Measurements from ENCODE around the gene ZRANB2.

The ZRANB2 gene

DNA sequence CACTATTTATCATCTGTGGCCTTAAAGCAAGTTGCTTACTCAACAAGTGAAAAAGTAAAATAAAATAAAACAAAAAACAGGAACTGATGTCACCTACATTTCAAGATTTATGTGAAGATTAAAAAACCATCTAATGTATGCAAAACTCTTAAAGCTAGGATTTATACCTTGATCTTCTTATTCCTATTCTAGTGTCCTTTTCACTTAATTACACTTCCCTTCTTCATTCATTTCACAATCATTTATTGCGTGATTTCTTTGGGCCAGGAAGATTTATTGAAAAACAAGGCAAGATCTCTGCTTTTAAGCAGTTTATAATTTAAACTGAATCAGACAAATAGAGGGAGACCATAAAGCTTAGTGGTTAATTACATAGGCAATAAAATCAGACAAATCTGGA is 51.9 kb downstream of the ZRANB2 start:
- DNase-seq (ENCODE audit: low read depth, low spot score), result no peak

DNA sequence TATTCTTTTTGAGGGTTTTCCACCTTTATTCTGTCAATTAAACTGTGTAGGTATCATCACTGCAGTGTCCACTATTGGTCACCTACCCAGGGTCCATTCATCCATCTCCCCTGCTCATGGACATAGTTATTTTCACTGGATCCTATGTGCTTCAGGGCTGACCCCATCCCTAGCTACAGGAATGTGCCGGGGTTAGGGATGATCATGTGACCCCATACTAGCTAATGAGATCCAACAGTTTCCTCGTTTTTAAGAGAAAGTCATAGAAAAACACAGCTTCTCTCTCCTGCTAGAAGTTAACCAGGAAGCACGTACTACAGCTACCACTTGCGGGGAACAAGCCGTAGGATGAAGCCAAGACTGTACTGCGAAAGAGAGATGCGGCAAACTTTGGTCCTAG is 52.8 kb downstream of the ZRANB2 start:
- no peak for DNase-seq (ENCODE audit: low read depth, low spot score)

DNA sequence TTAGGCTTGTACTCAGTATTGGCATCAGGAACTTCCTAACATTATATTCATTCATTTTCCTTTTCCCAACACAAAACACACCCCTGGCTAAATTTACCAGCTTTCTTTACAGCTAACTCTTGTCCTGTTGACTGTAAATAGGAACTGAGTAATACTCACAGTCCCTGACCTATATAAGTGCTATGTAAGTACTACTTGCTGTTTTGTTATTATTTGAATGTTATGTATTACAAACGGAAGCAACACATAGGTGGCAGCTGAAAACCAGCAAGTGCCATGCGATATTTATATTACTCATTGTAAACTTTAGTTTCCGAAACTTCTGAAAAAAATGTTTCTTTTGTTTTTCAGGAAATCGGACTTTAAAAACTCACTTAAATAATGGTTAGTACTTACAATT is 54.7 kb downstream of the ZRANB2 start:
- DNase-seq (ENCODE audit: low read depth, low spot score), result no peak

DNA sequence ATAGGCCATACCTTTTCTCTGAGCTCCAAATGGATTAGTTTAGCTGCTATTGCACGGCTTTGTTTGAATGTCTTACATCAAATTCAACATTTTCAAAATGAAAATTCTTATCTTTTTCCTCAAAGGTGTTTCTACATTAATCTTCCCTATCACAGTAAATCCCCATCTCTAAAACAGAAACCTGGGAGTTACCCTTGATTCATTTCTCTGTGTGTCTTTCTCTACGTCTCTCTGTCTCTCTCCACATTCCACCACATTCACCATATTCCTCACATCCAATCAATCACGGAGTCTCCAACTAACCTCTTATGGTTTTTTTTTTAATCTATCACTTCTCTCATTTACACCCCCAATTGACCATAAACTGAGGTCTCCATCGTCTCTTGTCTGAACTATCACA is 57.3 kb downstream of the ZRANB2 start:
- DNase-seq (ENCODE audit: low read depth, low spot score), result no peak

DNA sequence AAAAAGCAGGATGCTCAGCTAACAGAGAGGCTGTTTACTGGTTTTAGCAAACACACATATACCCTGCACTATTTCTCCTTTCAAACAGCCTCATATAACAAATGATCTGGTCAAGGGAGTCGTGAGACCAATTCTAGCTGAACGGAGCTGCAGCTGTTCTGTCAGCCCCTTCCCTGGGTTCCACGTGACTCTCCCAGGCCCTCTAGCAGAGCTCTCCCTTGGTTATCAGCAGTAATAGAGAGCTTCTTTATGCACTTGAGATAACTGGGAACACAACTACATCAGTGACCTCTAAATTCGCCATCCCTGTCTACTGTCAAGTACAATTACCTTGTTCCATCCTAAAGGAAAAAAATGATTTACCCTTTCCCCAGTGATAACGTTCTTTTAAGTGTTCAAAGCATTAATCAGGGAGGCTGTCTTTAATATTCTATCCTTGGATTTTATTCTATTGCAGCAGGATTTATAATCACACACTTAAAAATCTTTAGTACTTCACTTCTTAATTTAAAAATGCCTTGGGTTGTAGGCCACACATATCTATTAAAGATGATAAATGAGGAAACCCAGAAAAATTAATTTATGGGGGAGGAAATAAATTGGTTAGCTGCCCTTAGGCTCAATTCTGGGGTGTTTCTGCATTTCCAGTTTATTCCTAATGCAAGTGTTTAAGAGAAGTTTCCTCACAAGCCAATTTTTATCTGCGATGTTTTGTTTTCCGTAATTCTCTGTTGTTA is 61.4 kb downstream of the ZRANB2 start:
- DNase-seq (ENCODE audit: low read depth, low spot score), result no peak

DNA sequence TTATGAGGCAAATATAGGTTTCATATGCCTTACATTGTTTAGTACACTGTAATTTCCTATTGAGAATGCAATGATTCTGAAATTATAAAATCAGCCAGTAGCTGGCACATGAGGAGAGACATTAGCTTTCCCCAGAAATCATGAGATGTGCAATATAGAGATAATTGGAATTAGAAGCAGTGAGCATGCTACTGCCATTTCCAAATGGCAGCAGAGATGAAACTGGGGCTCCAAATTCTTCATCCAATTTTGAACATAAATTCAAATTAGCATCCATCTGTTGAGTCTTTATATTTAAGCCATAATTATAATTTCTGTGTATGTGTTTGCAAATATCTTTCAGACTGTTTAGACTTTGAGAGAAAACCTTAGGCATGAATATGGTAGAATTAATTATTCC is 62.0 kb downstream of the ZRANB2 start:
- no peak for DNase-seq (ENCODE audit: low read depth, low spot score)

DNA sequence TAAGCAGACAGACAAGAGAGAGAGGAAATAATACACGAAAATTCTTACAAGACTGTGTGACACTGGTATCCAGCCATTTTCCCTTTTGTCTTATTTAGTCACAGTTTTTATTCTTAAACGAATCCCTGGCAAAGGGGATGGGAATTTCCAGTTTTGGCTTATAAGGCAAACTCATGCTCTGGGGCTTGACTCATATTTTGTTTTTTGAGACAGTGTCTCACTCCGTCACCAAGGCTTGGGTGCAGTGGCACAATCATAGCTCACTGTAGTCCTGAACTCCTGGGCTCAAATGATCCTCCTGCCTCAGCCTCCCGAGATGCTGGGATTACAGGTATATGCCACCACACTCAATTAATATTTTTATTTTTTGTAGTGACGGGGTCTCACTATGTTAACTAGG is 65.1 kb downstream of the ZRANB2 start:
- no peak for DNase-seq (ENCODE audit: low read depth, low spot score)

DNA sequence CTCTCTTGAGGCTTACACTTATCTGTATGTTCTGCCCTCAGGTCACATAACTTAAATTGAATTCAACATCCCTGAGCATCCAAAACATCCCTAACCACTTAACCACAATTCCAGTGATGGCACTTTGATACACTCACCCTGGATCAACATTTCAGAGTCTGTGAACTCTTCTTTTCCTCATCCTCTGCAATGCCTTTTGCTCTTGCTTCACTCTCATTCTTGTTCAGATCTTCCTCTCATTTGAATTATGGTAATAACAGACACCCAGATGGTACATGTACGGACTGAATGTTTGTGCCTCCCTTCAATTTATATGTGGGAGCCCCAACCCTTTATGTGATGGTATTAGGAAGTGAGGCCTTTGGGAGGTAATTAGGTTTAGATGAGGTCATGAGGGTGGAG is 66.7 kb downstream of the ZRANB2 start:
- DNase-seq (ENCODE audit: low read depth, low spot score), result no peak

Measured in ELF-1 (cell line).